IPS-15b (cell line): ENCODE data around the gene MORC3.
"Not testable (repeated sequence)": the region's sequence is repeated elsewhere in the genome, so short reads cannot be mapped to it uniquely, and the experiment has no call there.

ENCODE experiments used
- H3K27me3 ChIP-seq: one replicate; pipeline ENCODE4 v1.6.1; 2013; ENCODE audit warnings: low read length; ENCODE audit not compliant: control insufficient read depth, insufficient read depth
- H3K36me3 ChIP-seq: one replicate; pipeline ENCODE4 v1.6.1; 2013; ENCODE audit warnings: low read length; ENCODE audit not compliant: control insufficient read depth, insufficient read depth
- H3K4me1 ChIP-seq: one replicate; pipeline ENCODE4 v1.6.1; 2013; ENCODE audit warnings: mild to moderate bottlenecking, low read length; ENCODE audit not compliant: control insufficient read depth, insufficient read depth
- H3K4me3 ChIP-seq: one replicate; pipeline ENCODE4 v1.5.1; 2013; ENCODE audit warnings: low read depth, low read length
- H3K9ac ChIP-seq: one replicate; pipeline ENCODE4 v1.6.1; 2013; ENCODE audit warnings: low read depth, mild to moderate bottlenecking, low read length
- H3K9me3 ChIP-seq: one replicate; pipeline ENCODE4 v1.6.1; 2013; ENCODE audit warnings: mild to moderate bottlenecking, low read length; ENCODE audit not compliant: control insufficient read depth, insufficient read depth

MORC3 gene

DNA sequence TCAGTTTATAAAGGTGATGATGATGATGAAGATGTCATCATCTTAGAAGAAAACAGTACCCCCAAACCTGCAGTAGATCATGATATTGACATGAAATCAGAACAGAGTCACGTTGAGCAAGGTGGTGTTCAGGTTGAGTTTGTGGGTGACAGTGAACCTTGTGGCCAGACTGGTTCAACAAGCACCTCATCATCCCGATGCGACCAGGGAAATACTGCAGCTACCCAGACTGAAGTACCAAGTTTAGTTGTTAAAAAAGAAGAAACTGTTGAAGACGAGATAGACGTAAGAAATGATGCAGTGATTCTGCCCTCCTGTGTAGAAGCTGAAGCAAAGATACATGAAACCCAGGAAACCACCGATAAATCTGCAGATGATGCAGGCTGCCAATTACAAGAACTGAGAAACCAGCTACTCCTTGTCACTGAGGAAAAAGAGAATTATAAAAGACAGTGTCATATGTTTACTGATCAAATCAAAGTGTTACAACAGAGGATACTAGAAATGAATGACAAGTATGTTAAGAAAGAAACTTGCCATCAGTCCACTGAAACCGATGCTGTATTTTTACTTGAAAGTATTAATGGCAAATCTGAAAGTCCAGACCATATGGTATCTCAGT lies 49.2 kb downstream of the MORC3 start:
- no peak overlapping the region for H3K4me3 ChIP-seq
- no peak overlapping the region for H3K9ac ChIP-seq
- H3K36me3 ChIP-seq, result peaks cover 27% of the 10 kb centered on the region
- H3K4me1 ChIP-seq, result no peaks in the 10 kb centered on the region
- no peaks in the 10 kb centered on the region for H3K27me3 ChIP-seq
- no peaks in the 10 kb centered on the region for H3K9me3 ChIP-seq

DNA sequence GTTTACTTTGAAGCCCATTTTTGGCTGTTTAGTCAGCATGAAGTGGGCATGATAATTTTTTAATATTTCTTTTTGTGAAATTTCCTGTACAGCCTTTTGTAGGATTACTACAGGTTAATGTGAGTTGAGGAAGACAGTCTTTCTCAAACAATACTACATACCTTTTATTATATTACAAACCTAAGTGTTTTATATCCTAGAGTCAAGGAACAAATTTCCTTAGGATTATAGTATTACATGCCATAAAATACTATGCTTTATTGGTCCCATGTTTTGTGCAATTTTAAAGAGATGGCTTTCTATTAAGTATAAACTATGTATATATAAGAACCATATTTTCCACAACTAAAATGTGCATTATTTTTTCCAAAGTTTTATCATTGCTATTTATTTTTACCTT lies 56.0 kb downstream of the MORC3 start:
- Histone ChIP-seq H3K9ac (no peak overlapping the region), H3K4me1 (no peaks in the 10 kb centered on the region), H3K36me3 (peaks cover 9% of the 10 kb centered on the region), H3K4me3 (no peak overlapping the region), H3K27me3 (no peaks in the 10 kb centered on the region), H3K9me3 (no peaks in the 10 kb centered on the region)

DNA sequence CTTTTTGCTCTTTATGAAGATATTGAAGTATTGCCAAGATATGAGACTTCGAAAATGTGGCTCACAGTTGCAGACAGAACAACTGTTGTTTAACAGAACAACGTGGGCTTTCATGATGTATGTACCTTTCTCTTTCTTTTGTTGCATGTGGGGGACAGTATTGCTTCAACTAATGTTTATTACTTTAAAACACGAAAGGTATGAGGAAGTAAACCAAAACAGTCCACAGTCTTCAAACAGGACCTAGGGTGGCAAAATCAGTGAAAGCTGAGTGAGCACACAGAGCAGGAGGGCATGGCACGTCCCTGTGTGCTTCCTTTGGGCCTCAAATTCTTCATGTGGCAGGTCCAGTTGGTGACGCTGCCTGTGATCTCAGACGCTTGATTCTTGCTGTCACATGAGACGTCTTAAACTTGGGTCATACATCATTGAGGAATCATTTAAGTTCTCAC lies 57.4 kb downstream of the MORC3 start:
- H3K9me3 ChIP-seq, result no peaks in the 10 kb centered on the region
- peaks cover 4% of the 10 kb centered on the region for H3K36me3 ChIP-seq
- H3K9ac ChIP-seq, result no peak overlapping the region
- H3K4me3 ChIP-seq, result no peak overlapping the region
- H3K4me1 ChIP-seq, result no peaks in the 10 kb centered on the region
- H3K27me3 ChIP-seq, result no peaks in the 10 kb centered on the region

DNA sequence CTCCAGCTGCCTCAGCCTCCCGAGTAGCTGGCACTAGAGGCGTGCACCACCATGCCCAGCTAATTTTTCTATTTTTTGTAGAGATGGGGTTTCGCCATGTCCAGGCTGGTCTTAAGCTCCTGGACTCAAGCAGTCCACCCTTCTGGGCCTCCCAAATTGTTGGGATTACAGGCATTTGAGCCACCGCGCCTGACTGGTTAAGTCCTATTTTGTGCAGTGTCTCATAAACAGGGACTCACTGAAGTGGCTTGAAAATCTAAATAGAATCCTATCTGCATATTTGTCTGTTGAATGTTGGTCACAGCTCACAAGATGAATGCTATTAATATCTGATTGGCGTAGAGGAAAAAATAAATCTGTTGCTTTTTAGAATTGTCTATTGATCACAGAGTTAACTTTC lies 59.3 kb downstream of the MORC3 start:
- Histone ChIP-seq H3K9me3 (no peaks in the 10 kb centered on the region), H3K4me3 (no peak overlapping the region)

DNA sequence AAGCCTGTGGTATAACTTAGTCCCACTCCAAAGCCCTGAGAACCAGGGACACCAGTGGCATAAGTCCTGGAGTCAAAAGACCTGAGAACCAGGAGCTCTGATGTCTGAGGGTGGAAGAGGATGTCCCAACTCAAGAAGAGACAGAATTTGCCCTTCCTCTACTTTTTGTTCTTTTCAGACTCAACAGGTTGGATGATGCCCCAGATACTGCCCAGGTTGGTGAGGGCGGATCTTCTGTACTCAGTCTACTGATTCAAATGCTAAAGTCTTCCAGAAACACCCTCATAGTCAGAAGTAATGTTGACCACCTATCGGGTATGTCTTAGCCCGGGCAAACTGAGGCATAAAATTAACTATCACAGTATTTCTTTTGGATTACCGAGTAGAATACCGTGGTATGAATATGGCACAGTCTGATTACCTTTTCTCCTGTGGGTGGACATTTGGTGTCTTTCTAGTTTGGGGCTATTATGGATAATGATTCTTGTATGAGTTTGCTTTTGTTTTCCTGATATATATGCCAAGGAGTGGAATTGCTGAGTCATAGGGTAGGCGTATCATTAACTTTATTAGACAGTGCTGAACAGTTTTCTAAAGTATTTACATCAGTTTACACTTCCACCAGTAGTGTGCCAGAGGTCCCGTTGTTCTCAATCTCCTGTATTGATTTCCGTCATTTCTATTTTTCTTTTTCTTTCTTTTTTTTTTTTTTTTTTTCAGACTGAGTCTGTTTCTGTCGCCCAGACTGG lies 62.0 kb downstream of the MORC3 start:
- Histone ChIP-seq H3K27me3 (no peaks in the 10 kb centered on the region), H3K36me3 (no peaks in the 10 kb centered on the region), H3K4me1 (no peaks in the 10 kb centered on the region)

More for the DNA sequence above, 59.3 kb downstream of the MORC3 start:
- H3K36me3 ChIP-seq, result no peaks in the 10 kb centered on the region
- H3K9ac ChIP-seq, result no peak overlapping the region
- no peaks in the 10 kb centered on the region for H3K4me1 ChIP-seq
- H3K27me3 ChIP-seq, result no peaks in the 10 kb centered on the region

DNA sequence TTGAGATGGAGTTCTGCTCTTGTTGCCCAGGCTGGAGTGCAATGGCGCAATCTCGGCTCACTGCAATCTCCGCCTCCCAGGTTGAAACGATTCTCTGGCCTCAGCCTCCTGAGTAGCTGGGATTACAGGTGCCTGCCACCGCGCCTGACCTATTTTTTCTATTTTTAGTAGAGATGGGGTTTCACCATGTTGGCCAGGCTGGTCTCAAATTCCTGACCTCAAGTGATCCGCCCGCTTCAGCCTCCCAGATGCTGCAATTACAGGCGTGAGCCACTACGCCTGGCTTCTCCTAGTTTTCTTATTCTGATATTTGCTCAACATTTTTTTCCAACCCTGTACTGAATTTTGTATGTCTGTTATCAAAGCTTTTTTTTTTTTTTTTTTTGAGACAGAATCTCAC lies 62.7 kb downstream of the MORC3 start:
- H3K9me3 ChIP-seq, H3K9ac ChIP-seq, H3K4me3 ChIP-seq, H3K4me1 ChIP-seq, H3K36me3 ChIP-seq, H3K27me3 ChIP-seq: not testable (repeated sequence)

More for the DNA sequence above, 62.0 kb downstream of the MORC3 start:
- no peak overlapping the region for H3K9ac ChIP-seq
- H3K9me3 ChIP-seq, result no peaks in the 10 kb centered on the region
- no peak overlapping the region for H3K4me3 ChIP-seq

DNA sequence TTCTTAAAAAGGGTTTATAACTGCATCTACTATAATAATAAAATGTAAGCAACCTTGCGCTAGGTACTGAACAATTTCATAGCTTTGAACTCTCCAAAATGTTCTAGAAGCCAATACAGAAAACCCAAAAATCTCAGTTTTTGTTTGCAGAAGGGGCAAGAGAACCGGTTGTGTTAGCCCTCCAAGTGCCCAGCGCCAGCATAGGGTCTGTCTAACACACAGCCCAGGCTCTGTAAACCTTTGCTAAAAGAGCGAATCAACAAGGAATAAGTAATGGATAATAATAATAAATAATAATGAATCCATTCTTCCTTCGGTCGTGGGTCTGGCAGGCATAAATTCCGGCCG lies 64.9 kb downstream of the MORC3 start:
- no peaks in the 10 kb centered on the region for H3K9me3 ChIP-seq
- H3K4me3 ChIP-seq, result peak overlapping the region; percentile 35
- peaks cover 3% of the 10 kb centered on the region for H3K4me1 ChIP-seq
- no peak overlapping the region for H3K9ac ChIP-seq
- no peaks in the 10 kb centered on the region for H3K36me3 ChIP-seq
- H3K27me3 ChIP-seq, result no peaks in the 10 kb centered on the region

DNA sequence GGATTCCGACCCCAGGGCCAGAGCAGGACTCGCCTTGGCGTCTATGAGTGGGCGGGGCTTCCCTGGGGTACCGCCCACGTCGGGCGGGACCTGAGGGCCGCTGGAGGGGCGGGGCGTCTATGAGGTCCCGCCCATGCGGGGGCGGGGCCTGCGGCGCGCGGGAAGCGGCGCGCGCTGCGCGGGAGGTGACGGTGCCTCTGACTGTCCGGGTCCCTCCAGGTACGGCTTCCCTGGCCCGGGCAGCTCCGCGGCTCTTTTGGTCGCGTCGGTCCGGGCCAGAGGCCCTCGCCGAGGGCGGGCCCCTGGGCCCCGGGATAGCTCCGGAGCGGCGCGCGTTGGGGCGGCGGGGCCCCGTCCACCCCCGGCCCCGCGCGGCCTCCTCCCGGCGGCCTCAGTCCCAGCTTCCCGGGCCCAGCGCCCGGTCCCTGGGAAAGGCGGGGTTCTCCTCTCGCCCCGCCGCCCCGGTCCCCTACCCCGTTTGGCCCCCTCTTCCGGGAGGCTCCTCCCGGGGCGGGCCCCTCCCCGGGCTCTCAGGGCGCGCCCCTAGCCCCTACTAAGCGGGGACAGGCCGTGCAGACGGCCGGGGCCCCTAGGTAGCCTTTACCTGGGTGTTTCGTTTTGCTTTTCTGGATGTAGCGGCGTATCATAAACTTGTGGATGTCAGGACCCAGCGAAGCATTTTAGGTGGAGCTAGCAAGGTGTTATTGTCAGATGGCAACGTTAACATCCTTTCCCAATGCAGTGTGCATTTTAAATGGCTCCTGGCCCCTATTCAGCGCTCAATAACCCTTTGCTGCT lies 65.4 kb downstream of the MORC3 start, which contains the start of gene CHAF1B:
TSS of gene CHAF1B (plus strand) at position 160 of the 798 bp plus-strand sequence. CDS start 745 bp downstream, outside the sequence.
- peaks cover 3% of the 10 kb centered on the region for H3K4me1 ChIP-seq
- H3K9ac ChIP-seq, result no peak within 1 kb of the TSS
- peaks cover 2% of the 10 kb centered on the region for H3K36me3 ChIP-seq
- H3K9me3 ChIP-seq, result no peaks in the 10 kb centered on the region
- no peaks in the 10 kb centered on the region for H3K27me3 ChIP-seq
- peak within 1 kb of the TSS; percentile 68 for H3K4me3 ChIP-seq

DNA sequence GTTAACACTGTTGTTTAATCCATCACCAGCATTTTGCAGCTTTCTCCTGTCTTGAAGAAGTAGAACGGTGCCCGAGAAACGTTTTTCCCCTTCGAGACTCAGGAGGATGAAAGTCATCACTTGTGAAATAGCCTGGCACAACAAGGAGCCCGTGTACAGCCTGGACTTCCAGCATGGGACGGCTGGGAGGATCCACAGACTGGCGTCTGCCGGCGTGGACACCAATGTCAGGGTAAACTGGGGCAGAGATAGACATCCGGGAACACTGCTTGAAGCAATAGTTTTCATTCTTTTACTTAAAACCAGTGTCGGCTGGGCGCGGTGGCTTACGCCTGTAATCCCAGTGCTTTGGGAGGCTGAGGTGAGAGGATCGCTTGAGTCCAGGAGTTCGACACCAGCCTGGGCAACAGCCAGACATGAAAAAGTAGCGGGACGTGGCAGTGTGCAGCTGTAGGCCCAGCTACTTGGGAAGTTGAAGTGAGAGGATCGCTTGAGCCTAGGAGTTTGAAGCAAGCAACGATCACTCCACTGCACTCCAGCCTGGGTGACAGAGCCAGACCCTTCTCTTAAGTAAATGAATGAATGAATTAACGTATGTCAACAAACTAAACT lies 66.1 kb downstream of the MORC3 start:
- H3K4me3 ChIP-seq, result peak overlapping the region; percentile 68
- peaks cover 3% of the 10 kb centered on the region for H3K4me1 ChIP-seq
- H3K27me3 ChIP-seq, result no peaks in the 10 kb centered on the region
- no peaks in the 10 kb centered on the region for H3K9me3 ChIP-seq
- peaks cover 3% of the 10 kb centered on the region for H3K36me3 ChIP-seq
- no peak overlapping the region for H3K9ac ChIP-seq

DNA sequence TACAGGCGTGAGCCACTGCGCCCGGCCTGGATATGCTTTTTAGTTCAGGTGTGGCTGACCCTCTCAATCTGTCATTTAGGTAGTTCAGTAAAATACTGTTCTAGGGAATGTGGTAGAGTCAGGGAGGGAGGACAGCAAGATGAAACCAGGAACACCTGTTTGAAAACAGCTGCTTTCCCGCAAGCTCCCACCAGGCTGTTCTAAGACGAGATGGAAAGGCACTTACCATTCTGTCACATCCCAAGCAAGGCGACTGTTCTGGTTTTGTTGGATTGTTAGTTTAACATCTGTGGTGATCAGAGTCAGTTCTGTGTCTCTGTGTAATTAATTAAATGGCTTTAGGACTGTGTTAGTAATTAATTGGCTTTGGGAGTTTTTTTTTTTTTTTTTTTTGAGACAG lies 68.1 kb downstream of the MORC3 start:
- no peak overlapping the region for H3K9ac ChIP-seq
- no peaks in the 10 kb centered on the region for H3K9me3 ChIP-seq
- H3K27me3 ChIP-seq, result no peaks in the 10 kb centered on the region
- no peak overlapping the region for H3K4me3 ChIP-seq
- H3K36me3 ChIP-seq, result peaks cover 5% of the 10 kb centered on the region
- peaks cover 3% of the 10 kb centered on the region for H3K4me1 ChIP-seq

DNA sequence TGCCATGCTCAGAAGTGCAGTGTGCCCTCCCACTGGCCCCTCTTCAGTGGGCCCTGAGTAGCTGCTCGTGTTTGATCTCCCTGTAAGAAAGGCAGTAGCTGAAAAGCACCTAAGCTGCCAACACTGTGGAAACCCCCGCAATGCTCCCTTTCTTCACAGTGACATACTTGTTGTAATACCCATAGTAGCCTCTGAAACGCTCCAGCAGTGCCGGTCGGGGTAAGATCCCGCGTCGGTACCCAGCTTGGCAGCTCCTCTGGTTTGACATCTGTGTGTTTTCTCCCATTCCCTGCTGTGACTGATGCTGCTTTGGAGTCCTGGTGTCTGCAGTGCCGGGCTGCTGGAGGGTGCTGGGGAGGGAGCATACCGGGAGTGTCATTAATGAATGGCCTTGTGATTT lies 68.8 kb downstream of the MORC3 start:
- Histone ChIP-seq H3K9ac (no peak overlapping the region), H3K36me3 (peaks cover 5% of the 10 kb centered on the region)

More for the DNA sequence above, 68.8 kb downstream of the MORC3 start:
- peaks cover 3% of the 10 kb centered on the region for H3K4me1 ChIP-seq
- no peaks in the 10 kb centered on the region for H3K27me3 ChIP-seq
- no peaks in the 10 kb centered on the region for H3K9me3 ChIP-seq
- no peak overlapping the region for H3K4me3 ChIP-seq
